Hippocampal formation (tissue), 2 donors: ENCODE results near the gene ATF2.
"Not testable (repeated sequence)": the region's sequence is repeated elsewhere in the genome, so short reads cannot be mapped to it uniquely, and the experiment has no call there.

Experiments
- DNase-seq, 2 donors: peaks; one replicate each; lab custom pipeline; 2025; lab: John Stamatoyannopoulos, UW

Gene ATF2

DNA sequence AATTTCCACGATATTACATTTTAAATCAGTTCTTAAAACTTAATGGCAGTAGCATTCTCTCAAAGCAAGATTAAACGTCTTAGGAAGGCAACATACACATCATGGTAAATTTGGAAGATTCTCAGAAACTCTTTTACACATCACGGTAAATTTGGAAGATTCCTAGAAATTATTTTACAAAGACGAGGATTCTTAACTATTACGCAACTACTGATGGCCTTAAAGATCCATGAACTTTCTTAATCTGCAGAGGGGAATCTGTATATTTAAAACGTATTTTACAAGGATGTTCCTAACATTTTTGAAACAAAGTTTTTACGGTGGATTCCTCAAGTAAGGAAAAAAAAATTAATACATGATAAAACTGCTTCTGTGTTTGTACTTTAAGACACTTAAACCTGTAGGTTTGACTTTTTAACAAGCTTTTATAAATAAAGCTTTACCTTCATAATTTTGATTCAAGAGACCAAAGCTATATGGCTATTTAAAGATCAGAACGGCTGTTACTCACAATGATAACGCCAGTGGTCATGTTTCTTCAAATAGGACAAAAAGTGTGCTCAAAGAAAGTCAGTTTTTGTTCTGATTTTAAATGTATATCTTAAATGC, 1.7 kb downstream of the ATF2 start:
- no peak for DNase-seq

DNA sequence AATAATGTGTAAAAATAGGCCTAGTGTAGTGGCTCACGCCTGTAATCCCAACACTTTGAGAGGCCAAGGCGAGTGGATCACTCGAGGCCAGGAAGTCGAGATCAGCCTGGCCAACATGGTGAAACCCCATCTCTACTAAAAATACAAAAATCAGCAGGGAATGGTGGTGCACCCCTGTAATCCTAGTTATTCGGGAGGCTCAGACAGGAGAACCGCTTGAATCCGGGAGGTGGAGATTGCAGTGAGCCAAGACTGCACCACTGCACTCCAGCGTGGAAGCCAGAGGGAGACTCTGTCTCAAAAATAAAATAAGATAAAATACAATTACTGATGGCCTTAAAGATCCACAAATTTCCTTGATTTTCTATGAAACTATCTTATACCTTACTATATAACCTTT, 3.8 kb downstream of the ATF2 start:
- DNase-seq, result no peak

DNA sequence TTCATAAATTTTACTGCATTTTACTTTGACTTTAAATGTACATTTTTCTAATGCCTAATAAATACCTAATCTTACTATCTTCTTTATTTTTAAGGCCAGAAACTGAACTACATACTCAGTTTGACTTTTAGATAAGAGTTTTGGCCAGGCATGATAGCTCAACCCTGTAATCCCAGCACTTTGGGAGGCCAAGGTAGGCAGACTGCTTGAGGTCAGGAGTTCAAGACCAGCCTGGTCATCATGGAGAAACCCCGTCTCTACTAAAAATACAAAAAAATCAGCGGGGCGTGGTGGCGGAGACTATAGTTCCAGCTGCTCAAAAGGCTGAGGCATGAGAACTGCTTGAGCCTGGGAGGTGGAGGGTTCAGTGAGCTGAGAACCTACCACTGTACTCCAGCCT, 9.1 kb downstream of the ATF2 start:
- no peak for DNase-seq

DNA sequence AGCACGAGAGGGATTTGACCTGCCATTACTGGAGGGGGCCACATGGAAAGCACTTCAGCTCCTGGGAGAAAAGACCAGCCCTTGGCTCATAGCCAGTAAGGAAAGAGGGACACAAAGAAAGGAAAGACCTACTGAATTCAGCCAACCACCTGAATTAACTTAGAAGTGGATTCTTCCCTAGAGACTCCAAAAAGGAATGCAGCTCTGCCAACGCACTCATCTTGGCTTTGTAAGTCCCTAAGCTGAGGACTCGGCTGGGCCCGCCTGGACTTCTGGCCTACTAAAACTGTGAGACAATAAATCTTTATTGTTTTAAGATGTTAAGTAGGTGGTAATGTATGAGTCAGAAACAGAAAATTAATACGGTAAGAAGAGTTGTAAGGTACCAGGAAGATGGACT, 11.5 kb downstream of the ATF2 start:
- no peak for DNase-seq

DNA sequence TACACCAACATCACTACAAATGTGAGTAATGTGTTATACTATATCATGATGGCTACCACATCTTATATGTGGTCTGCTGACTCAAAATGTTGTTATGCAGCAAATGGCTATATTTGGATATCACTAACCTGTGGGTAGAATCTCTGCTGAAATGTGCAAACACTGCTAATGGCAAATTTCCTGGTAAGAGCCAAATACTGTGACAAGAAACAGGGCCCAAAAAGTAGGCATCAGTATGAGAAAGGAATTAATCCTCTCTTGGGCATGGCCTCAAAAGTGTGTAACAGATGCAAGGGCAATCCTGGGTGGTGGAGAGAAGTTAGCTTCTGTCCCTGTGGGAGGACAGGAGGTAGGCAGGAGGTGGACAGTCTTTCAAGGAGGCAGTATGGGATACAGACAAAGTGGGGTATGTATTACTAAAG, 13.3 kb downstream of the ATF2 start:
- DNase-seq, result no peak

DNA sequence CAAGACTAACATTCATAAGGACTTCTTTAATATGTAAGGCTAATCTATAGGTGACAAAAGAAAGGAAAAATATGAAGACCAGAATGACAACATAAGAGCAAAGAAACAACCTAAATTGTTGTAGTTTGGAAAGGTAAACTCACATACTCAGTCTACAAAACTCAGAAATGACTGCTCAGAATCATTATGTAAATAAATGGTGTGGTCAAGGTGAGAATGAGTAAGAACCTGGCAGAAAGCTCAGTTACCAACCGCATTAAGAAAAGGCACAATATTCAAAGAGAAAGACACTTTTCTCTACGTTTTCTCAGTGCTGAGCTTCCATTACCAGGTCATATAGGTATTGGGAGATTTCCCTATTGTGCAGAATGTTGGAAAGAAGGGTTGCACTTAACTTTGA, 15.8 kb downstream of the ATF2 start:
- DNase-seq, result no peak

DNA sequence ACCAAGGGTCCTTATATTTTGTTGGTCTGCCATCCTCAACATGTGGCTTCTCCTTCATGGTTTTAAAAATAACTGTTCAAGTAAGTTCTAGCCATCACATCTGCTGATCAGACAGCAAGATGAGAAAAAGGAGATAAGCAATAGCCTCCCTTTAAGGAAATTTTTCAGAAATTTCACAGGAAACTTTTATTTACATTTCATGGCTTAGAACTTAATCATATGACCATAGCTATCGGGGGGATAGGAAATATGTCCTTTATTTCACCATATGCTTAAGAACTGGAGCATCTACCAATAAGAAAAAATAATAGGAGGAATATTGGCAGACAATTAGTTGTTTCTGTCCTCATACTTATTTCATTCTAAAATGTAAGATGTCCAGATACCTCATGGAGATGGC, 16.2 kb downstream of the ATF2 start:
- no peak for DNase-seq

DNA sequence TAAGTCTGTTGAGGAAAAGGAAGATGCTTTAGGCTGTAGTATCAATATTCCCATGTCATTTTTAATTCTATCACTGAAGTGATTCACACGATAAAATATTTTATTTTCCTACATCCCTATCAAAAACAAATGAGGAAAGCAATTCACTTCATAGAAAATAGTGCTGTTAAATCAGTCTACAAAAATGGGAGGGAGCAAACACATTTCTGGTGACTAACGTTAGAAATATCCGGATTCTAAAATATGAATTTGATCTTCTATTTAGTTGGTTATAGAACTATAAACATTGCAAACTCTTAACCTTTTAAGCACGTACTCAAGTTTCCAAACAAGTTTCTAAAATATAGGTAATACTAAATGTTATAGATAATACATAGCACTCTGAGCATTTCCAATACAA, 20.8 kb downstream of the ATF2 start:
- DNase-seq, result no peak

DNA sequence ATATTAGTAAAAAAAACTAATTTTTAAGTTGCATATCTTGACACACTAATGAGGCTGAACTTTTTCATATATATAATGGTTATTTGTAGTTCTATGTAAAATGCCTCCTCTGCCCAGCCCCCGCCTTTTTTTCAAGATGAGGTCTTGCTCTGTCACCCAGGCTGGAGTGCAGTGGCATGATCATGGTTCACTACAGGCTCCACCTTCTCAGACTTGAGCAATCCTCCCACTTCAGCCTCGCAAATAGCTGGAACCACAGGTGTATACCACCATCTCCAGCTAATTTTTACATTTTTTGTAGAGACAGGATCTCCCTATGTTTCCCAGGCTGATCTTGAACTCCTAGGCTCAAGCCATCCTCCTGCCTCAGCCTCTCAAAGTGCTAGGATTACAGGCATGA, 24.3 kb downstream of the ATF2 start:
- no peak for DNase-seq

DNA sequence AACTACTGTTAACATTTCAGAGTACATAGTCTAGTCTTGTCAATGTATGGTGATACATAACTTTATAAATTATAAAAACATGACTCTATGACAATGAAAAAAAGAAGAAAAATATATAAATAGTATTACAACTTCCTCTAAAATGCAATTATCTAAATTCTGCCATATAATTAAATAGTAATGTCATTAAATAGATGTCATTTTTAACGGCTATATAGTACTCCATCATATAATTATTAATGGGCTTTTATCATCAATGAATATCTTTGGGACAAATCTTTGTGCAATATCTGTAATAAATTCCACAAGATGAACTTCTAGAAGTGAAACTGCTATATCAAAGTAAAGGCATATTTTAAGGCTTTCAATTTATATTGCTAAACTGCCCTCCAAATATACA, 24.8 kb downstream of the ATF2 start:
- DNase-seq, result no peak

DNA sequence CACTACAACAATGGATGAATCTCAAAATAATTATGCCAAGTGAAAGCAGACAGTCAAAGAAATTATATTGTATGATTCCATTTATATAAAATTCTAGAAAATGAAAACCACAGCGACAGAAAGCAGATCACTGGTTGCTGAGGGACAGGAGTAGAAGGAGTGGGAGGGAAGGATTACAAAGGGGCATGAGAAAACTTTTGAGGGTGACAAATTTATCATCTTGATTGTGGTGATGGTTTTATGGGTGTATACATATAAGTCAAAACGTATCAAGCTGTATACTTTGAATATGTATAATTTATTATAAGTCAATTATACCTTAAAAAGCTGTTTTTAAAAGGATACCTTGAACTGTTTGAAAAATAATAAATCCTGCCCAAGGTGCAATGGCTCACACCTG, 27.7 kb downstream of the ATF2 start:
- no peak for DNase-seq

DNA sequence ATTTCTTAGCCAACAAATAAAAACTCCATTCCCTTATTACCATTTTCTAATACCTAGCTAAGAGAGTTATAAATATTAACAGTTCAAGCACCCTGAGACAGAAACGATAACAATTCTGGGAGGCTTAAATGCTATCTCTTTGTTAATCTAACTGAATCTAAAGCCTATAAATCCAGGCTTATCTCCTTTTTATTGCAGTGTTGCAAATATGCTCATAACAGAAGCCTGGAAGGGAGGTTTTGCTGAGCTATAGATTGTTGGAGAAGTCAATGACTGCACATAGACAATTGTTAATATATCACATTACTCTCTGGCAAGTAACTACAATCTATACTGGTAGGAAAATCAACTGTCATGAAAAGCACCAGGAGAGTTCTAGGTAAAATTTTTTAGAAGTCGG, 30.2 kb downstream of the ATF2 start:
- DNase-seq, result no peak

DNA sequence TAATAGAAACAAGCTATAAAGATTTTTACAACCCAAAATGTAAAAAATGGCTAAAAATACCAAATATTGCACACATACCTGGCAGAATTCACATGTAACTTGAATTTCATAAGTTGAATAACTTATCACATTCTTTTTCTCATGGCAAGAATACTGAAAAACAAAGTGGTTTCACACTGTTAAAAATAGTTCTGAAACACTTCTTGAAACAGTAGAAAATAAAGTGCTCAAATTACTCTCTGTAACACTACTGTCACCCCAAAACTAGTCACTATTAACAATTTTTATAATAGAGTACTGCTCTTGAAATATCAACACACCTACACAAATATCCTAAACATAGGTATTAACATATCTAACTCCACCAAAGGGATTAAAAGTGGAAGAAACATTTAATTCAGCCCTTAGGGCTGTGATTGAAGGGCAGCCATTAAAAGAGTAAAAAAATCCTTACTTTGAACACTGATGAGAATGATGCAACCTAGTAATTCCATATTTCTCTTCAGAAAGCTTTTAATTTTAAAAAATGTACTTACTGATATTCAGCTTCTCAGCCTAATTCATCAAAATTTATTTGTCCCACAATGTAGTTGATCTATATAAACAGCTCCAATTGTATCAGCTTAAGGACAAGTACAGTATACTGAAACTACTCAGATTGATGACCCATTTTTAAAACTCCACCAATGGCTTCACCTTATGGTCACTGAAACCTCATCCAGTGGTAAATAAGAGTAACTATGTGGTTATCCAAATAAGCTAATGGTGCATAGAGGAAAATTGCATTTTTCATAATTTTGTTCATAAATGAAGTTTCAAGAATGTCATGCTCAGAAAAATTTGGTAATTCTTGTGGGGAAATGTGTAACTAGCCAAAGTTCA, 31.4 kb downstream of the ATF2 start:
- no peak for DNase-seq

DNA sequence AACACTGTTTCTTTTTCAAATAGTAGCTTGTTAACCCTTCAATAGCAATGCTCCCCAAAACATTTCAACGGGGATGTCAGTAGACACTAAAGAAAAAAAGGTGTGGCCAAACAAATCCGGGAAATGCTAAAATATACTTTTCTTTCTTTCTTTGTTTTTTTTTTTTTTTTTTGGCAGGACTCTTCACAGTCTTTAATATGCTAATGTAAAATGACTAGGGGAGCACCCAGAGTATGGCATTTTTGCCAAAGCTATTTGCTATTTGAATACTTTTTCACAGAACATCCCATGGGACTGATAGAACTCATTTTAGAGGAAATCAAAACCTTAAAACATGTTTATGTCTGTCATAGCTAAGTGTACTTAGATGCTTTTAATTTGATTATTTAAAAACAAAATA, 32.1 kb downstream of the ATF2 start:
- DNase-seq, result no peak

DNA sequence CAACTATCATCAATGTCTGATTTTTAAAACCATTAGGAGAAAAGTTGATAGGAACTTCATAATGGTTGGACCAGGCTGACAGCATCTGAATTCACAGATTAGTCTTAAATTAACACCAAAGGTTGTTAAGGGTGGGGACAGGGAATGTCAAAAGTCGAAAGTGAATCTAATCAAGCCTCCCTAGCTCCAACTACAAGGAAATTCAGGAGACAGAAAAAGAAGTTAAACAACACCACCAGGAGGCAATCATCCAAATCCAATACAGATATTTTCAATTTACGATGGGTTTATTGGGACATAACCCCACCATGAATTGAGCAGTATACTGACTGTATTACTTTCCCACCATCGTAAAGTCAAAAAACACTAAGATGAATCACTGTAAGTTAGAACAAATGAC, 32.8 kb downstream of the ATF2 start:
- DNase-seq, result no peak

DNA sequence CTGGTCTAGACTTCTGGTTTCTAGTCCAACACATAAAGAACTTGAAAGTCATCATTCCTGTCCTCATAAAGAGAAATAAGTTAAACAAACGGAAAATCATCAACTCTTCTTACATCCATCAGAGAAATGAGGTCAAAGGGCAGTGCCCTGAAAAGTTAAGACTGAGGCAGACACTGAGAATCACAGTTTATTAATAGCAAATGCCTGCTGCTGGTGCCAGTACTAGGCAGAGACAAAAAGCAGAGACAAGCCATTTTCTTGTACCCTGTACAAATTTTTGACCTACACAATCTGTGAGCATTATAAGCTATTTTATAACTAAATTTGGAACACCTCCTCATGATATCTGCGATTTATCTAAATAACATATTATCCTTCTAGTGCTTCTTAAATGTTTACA, 36.8 kb downstream of the ATF2 start:
- DNase-seq, result no peak

DNA sequence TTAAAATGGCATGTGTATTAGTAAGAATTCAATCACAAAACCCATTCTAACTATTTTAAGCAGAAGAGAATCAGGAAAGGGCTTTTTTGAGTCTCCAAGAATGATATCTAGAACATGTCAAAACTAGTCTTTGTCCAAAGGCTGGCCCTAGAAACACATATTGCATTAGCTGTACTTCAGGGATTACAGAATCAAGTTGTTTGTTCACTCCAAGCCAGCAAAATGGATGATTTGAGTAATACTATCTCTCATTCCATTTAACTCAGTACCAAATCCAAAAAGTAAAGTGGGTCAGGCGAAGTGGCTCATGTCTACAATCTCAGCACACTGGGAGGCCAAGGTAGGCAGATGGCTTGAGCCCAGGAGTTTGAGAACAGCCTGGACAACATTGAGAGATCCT, 41.3 kb downstream of the ATF2 start:
- no peak for DNase-seq

DNA sequence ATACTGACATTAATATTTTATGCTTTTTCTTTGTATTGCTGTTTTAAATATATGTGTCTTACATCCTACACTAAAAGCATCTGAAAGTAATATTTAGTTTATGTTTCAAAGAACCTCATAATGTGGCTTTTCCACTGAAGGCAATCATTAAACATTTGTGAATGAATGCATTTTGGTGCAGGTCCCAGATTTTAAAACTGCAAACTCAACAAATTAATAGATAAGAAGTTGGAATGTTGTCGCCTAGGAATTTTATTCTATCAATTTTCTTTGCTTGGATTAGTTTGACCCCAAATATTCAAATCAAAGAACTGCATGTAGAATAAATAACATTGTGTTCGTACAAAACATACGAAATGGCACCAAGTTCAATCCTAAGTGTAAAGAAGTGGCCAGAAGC, 44.7 kb downstream of the ATF2 start:
- no peak for DNase-seq

DNA sequence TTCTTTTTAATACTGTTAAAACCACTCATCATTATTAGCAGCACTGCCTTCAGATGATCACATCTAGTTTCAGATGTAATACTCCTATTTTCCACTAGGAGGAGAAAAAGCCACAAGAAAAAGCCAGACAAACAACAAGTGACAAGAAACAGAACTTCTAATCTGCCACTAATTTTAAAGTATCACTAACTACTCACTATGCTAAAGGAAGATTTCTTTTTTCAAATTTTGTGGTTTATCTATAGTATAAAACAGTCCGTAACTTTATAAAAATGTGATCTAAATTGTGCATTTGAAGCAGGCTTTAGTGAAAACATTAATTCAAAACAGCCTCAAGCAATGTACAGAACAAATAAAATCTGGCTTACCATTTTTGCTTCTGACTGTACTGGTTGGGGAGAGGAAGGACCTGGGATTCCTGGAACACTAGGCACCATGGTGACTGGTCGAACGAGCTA, 56.8 kb downstream of the ATF2 start:
- peak in 1 of 2 donors; percentile 20 for DNase-seq

DNA sequence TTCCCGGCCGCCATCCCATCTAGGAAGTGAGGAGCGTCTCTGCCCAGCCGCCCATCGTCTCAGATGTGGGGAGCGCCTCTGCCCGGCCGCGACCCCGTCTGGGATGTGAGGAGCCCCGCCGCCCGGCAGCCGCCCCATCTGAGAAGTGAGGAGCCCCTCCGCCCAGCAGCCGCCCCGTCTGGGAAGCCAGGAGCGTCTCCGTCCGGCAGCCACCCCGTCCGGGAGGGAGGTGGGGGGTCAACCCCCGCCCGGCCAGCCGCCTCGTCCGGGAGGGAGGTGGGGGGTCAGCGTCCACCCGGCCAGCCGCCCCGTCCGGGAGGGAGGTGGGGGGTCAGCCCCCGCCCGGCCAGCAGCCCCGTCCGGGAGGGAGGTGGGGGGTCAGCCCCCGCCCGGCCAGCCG, 59.9 kb downstream of the ATF2 start:
- not testable (repeated sequence) for DNase-seq

DNA sequence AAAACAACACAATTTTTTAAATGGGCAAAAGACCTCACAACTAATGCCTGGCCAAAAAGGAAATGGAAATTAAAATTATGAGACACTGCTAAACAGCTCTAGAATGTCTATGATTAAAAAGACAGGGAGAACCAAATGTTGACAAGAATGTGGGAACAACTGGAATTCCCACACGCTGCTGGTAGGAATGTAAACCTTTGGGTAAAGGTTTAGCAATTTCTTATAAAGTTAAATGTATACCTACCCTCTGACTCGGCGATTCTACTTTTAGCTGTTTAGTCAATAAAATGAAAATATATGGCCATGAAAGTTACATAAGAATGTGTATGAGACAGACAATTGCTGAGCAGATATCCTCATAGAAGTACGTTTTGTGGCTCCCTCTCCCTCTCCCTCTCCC, 60.9 kb downstream of the ATF2 start:
- no peak for DNase-seq

DNA sequence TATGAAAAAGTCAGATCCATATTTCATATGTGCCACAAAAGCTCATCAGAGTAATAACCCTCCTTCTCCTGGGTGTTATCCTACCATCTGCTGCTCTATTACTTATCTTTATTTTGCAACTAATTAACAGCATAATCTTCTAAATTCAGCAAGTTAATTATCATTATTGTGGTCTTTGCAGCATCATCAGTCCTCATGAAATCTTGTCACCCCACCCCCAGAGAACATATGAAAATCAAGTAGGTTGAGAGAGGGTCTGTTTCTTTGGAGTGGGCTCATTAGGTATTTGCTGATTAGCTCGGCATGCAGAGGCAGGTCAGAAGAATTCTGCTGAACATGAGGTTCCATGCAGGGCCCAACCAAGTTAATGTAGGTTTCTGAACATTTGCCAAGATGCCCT, 64.8 kb downstream of the ATF2 start:
- DNase-seq, result no peak

DNA sequence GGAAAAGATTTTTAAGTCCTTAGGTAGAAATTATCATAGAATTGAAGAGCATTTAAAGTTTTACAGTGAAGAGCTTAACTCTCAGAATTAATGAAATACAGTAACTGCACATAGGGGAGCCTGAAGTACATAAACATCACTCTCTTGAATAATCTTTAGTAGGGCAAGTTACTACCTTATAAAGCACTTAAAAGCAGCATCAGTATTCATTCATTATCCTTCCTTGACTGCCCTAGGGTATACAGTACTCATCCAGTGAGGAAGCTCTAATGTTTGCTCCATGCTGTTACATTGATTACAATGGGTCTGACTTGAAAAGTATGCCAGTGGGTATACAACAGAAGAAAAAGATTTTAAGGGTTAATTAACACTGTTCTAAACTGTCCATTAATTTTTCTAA, 66.5 kb downstream of the ATF2 start:
- no peak for DNase-seq

DNA sequence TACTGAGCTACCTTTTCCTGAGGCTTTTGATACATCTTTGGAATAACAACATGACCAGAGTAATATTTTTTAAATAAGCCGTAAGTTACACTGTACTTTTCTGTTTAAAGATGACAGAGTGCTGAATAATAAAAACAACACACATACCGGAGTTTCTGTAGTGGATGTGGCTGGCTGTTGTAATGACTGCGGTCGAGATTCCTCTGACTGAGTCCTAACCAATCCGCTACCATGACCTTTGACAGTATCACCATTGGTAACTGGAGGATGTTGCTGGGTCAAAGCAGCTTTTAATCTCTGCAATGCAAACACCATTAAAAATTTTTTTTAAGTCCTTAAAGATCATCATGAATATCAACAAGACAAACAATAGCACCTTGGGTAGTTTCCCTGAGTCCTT, 70.7 kb downstream of the ATF2 start:
- no peak for DNase-seq
